ENCODE measurements around the gene FYB1. TPM values are rescaled to one million over a fixed set of nuclear protein-coding genes. Genes with fewer than 3 reads are reported as not detected.

Gene FYB1
- polyA plus RNA-seq, 3 donors = 75.3 to 141 (median 118) TPM

- WGBS (ENCODE audit: insufficient coverage) = no CpG with 5 or more reads among the region's 1 CpG
- H3K27ac Mint-ChIP-seq = peak overlapping the region in 2 of 7 donors; percentile 1 to 72
- H3K79me2 ChIP-seq (ENCODE audit: insufficient read depth, low read length) = peaks cover 99% of the 10 kb centered on the region
- intact Hi-C loops (cut with micrococcal nuclease) = no loop called here
- peak in 1 of 3 donors; percentile 11 for DNase-seq
- no peaks in the 10 kb centered on the region for H3K9me3 ChIP-seq (replicated peaks in 1 of 2; ENCODE audit: control insufficient read depth in 1 of 2, insufficient read depth in 1 of 2, low read length in 2 of 2)
- H3K4me2 ChIP-seq (replicated peaks; ENCODE audit: extremely low read depth, low read length, poor library complexity, severe bottlenecking) = no peak overlapping the region
- H3K36me3 ChIP-seq (replicated peaks in 1 of 2; ENCODE audit: control insufficient read depth in 1 of 2, insufficient read depth in 2 of 2, low read length in 2 of 2) = peaks cover 19 to 67% of the 10 kb centered on the region in 2 donors
- no peaks in the 10 kb centered on the region for H3K9me3 Mint-ChIP-seq
- no peaks in the 10 kb centered on the region for H3K27me3 Mint-ChIP-seq (ENCODE audit: low read depth in 3 of 3)
- H3K4me1 ChIP-seq (ENCODE audit: control insufficient read depth in 1 of 2, insufficient read depth in 2 of 2, low read length in 2 of 2) = peaks cover 14 to 28% of the 10 kb centered on the region in 2 donors
- no peak overlapping the region for H3K4me3 Mint-ChIP-seq
- no peaks in the 10 kb centered on the region for H3K27me3 ChIP-seq (ENCODE audit: control insufficient read depth in 2 of 2, insufficient read depth in 2 of 2, low read length in 2 of 2)
- no peak for TF ChIP-seq CTCF (IDR thresholded peaks at IDR 0.05)
- no peak overlapping the region for H3K9ac ChIP-seq (ENCODE audit: insufficient read depth, low read length, poor library complexity, severe bottlenecking)
- H2AFZ ChIP-seq (ENCODE audit: insufficient read depth, low read depth, low read length, poor library complexity, severe bottlenecking) = no peak overlapping the region
- peaks cover 100% of the 10 kb centered on the region for H4K20me1 ChIP-seq (ENCODE audit: insufficient read depth, low read length)
- peak overlapping the region in 1 of 2 donors; percentile 1 for H3K27ac ChIP-seq (ENCODE audit: low read depth in 1 of 2, low read length in 2 of 2)
- H3K36me3 Mint-ChIP-seq = peaks cover 37 to 62% of the 10 kb centered on the region in 2 donors
- H3K4me3 ChIP-seq (replicated peaks in 1 of 3; ENCODE audit: low read depth in 2 of 3, low read length in 3 of 3) = no peak overlapping the region
- H3K4me1 Mint-ChIP-seq = peaks cover 41% of the 10 kb centered on the region
Observed at GRCh38 chr5:39164016-39164415, 55.3 kb downstream of the FYB1 start.

- no peaks in the 10 kb centered on the region for H3K27me3 Mint-ChIP-seq (ENCODE audit: low read depth in 3 of 3)
- H3K27me3 ChIP-seq (ENCODE audit: control insufficient read depth in 2 of 2, insufficient read depth in 2 of 2, low read length in 2 of 2) = no peaks in the 10 kb centered on the region
- peaks cover 98% of the 10 kb centered on the region for H3K79me2 ChIP-seq (ENCODE audit: insufficient read depth, low read length)
- no peaks in the 10 kb centered on the region for H3K9me3 Mint-ChIP-seq
- peaks cover 100% of the 10 kb centered on the region for H4K20me1 ChIP-seq (ENCODE audit: insufficient read depth, low read length)
- H3K9ac ChIP-seq (ENCODE audit: insufficient read depth, low read length, poor library complexity, severe bottlenecking) = no peak overlapping the region
- no peak for DNase-seq
- no peak overlapping the region for H2AFZ ChIP-seq (ENCODE audit: insufficient read depth, low read depth, low read length, poor library complexity, severe bottlenecking)
- H3K27ac ChIP-seq (ENCODE audit: low read depth in 1 of 2, low read length in 2 of 2) = no peak overlapping the region
- H3K4me1 Mint-ChIP-seq = peaks cover 56% of the 10 kb centered on the region
- H3K36me3 Mint-ChIP-seq = peaks cover 34 to 54% of the 10 kb centered on the region in 2 donors
- H3K4me3 Mint-ChIP-seq = no peak overlapping the region
- H3K4me2 ChIP-seq (replicated peaks; ENCODE audit: extremely low read depth, low read length, poor library complexity, severe bottlenecking) = no peak overlapping the region
- peak overlapping the region in 1 of 7 donors; percentile 73 for H3K27ac Mint-ChIP-seq
- H3K36me3 ChIP-seq (replicated peaks in 1 of 2; ENCODE audit: control insufficient read depth in 1 of 2, insufficient read depth in 2 of 2, low read length in 2 of 2) = peaks cover 12 to 45% of the 10 kb centered on the region in 2 donors
- H3K4me3 ChIP-seq (replicated peaks in 1 of 3; ENCODE audit: low read depth in 2 of 3, low read length in 3 of 3) = no peak overlapping the region
- no peaks in the 10 kb centered on the region for H3K9me3 ChIP-seq (replicated peaks in 1 of 2; ENCODE audit: control insufficient read depth in 1 of 2, insufficient read depth in 1 of 2, low read length in 2 of 2)
- TF ChIP-seq CTCF (IDR thresholded peaks at IDR 0.05) = no peak
- peaks cover 21 to 48% of the 10 kb centered on the region in 2 donors for H3K4me1 ChIP-seq (ENCODE audit: control insufficient read depth in 1 of 2, insufficient read depth in 2 of 2, low read length in 2 of 2)
- intact Hi-C loops (cut with micrococcal nuclease) = no loop called here
Observed at GRCh38 chr5:39161578-39161977, 57.8 kb downstream of the FYB1 start.

Data from CD14-positive monocyte (primary cell).